Thymus (tissue), 14 donors: ENCODE data around the gene PSRC1. TPM values are rescaled to one million over a fixed set of nuclear protein-coding genes. Genes with fewer than 3 reads are reported as not detected.

ENCODE experiments used
- DNase-seq, 9 donors: peaks; one replicate each; pipeline ENCODE4 v3.0.0-alpha.2; 2013; ENCODE audit warnings: low spot score in 9 of 9, low read depth in 6 of 9, missing footprints in 1 of 9
- H3K27ac ChIP-seq, 2 donors: one replicate each; pipeline ENCODE4 v1.5.1; 2013; ENCODE audit warnings: control low read depth in 1 of 2, low read depth in 1 of 2, low read length in 1 of 2, mild to moderate bottlenecking in 1 of 2, moderate library complexity in 1 of 2
- H3K27me3 ChIP-seq, 2 donors: one replicate each; pipeline ENCODE4 v1.5.1; 2013; ENCODE audit warnings: low read length in 1 of 2; ENCODE audit not compliant: control insufficient read depth in 2 of 2, insufficient read depth in 1 of 2
- H3K36me3 ChIP-seq, 2 donors: one replicate each; pipeline ENCODE4 v1.5.1; 2013; ENCODE audit warnings: low read length in 1 of 2, mild to moderate bottlenecking in 1 of 2, moderate library complexity in 1 of 2; ENCODE audit not compliant: control insufficient read depth in 2 of 2, insufficient read depth in 2 of 2
- H3K4me1 ChIP-seq, 2 donors: one replicate each; pipeline ENCODE4 v1.5.1; 2013; ENCODE audit warnings: low read length in 2 of 2; ENCODE audit not compliant: control insufficient read depth in 2 of 2, insufficient read depth in 2 of 2
- H3K4me3 ChIP-seq, 2 donors: one replicate each; pipeline ENCODE4 v1.5.1; 2013; ENCODE audit warnings: low read length in 2 of 2, control low read depth in 1 of 2, mild to moderate bottlenecking in 1 of 2
- H3K9me3 ChIP-seq, 2 donors: one replicate each; pipeline ENCODE4 v1.5.1; 2013; ENCODE audit warnings: low read length in 1 of 2, mild to moderate bottlenecking in 1 of 2; ENCODE audit not compliant: control insufficient read depth in 2 of 2, insufficient read depth in 1 of 2
- WGBS: extraction: QIAGEN DNeasy Blood & Tissue Kit; methylation state at CpG from one replicate; pipeline ENCODE4 v1.1.7; 2013; 5-methylcytosine and 5-hydroxymethylcytosine counted together
- long read RNA-seq, 10 donors: transcript quantifications; one replicate each; lab custom pipeline, GENCODE V29; 2026
- polyA plus RNA-seq: library from polyadenylated mRNA; stranded (reverse); fragments of 200-250 nt; gene quantifications from one replicate; pipeline ENCODE4 v1.2.3, GENCODE V29; 2013
- total RNA-seq: library from RNA; stranded (reverse); fragments of 120-200 nt; gene quantifications from one replicate; pipeline ENCODE4 v1.2.4, GENCODE V29; 2013
- donor health status: healthy.

PSRC1 gene
- 16.6 TPM for total RNA-seq
- 5.8 TPM for polyA plus RNA-seq
- long read RNA-seq, donor 1 = 0 reads
- long read RNA-seq, donor 2, partial matches to known transcripts = 0 of 6 reads
- long read RNA-seq, donor 2, other reads (novel, unspliced or antisense) = 0 of 6 reads
- long read RNA-seq, donor 3, partial matches to known transcripts = 0 of 3 reads
- long read RNA-seq, donor 3, other reads (novel, unspliced or antisense) = 0 of 3 reads
- long read RNA-seq, donor 4 = 0 reads
- long read RNA-seq, donor 5, partial matches to known transcripts = 0 of 4 reads
- long read RNA-seq, donor 5, other reads (novel, unspliced or antisense) = 0 of 4 reads
- long read RNA-seq, donor 6, partial matches to known transcripts = 0 of 4 reads
- long read RNA-seq, donor 6, other reads (novel, unspliced or antisense) = 0 of 4 reads
- long read RNA-seq, donor 7, partial matches to known transcripts = 0 of 1 reads
- long read RNA-seq, donor 7, other reads (novel, unspliced or antisense) = 0 of 1 reads
- long read RNA-seq, donor 8, partial matches to known transcripts = 0 of 1 reads
- long read RNA-seq, donor 8, other reads (novel, unspliced or antisense) = 0 of 1 reads
- long read RNA-seq, donor 9, partial matches to known transcripts = 0 of 1 reads
- long read RNA-seq, donor 9, other reads (novel, unspliced or antisense) = 0 of 1 reads
- long read RNA-seq, donor 10, partial matches to known transcripts = 0 of 1 reads
- long read RNA-seq, donor 10, other reads (novel, unspliced or antisense) = 0 of 1 reads

GRCh38 chr1:109282952-109283747 lies at the start of gene PSRC1:
PSRC1 (minus strand) TSS chr1:109283145.
- peak; percentile 81 to 95 (median 89) for DNase-seq
- WGBS = under 1% methylated on average over 56 of the region's 56 CpGs
- no peaks in the 10 kb centered on the region for H3K27me3 ChIP-seq
- H3K36me3 ChIP-seq = peaks cover 7 to 15% of the 10 kb centered on the region in 2 donors
- peak within 1 kb of the TSS; percentile 79 to 80 for H3K27ac ChIP-seq
- peaks cover 14 to 27% of the 10 kb centered on the region in 2 donors for H3K4me1 ChIP-seq
- no peaks in the 10 kb centered on the region for H3K9me3 ChIP-seq
- H3K4me3 ChIP-seq = peak within 1 kb of the TSS; percentile 79 to 82

- no peaks in the 10 kb centered on the region for H3K27me3 ChIP-seq
- peaks cover 0 to 3% of the 10 kb centered on the region in 2 donors for H3K9me3 ChIP-seq
- H3K36me3 ChIP-seq = peaks cover 19% of the 10 kb centered on the region in 2 donors
- no peak overlapping the region for H3K4me3 ChIP-seq
- no peaks in the 10 kb centered on the region for H3K4me1 ChIP-seq
- no peak for DNase-seq
- no peak overlapping the region for H3K27ac ChIP-seq
These were observed 48.2 kb upstream of the PSRC1 start for GRCh38 chr1:109331113-109331512.

- Histone ChIP-seq H3K4me1 (no peaks in the 10 kb centered on the region), H3K27me3 (no peaks in the 10 kb centered on the region), H3K27ac (no peak overlapping the region), H3K4me3 (no peak overlapping the region), H3K36me3 (peaks cover 14 to 23% of the 10 kb centered on the region in 2 donors), H3K9me3 (peaks cover 0 to 2% of the 10 kb centered on the region in 2 donors)
- 98% methylated on average over 5 of the region's 5 CpGs for WGBS
- DNase-seq = no peak
These were observed 44.3 kb upstream of the PSRC1 start for GRCh38 chr1:109327285-109327684.

GRCh38 chr1:109322974-109323373 lies 40.0 kb upstream of the PSRC1 start:
- Histone ChIP-seq H3K4me1 (no peaks in the 10 kb centered on the region), H3K9me3 (no peaks in the 10 kb centered on the region), H3K4me3 (no peak overlapping the region), H3K27ac (no peak overlapping the region), H3K27me3 (no peaks in the 10 kb centered on the region), H3K36me3 (peaks cover 19 to 31% of the 10 kb centered on the region in 2 donors)
- no peak for DNase-seq
- WGBS = over 99% methylated on average over 6 of the region's 6 CpGs

GRCh38 chr1:109319114-109319513 lies 36.2 kb upstream of the PSRC1 start:
- Histone ChIP-seq H3K27me3 (no peaks in the 10 kb centered on the region), H3K4me1 (no peaks in the 10 kb centered on the region), H3K9me3 (no peaks in the 10 kb centered on the region), H3K4me3 (no peak overlapping the region), H3K36me3 (peaks cover 14 to 29% of the 10 kb centered on the region in 2 donors), H3K27ac (no peak overlapping the region)
- WGBS = 98% methylated on average over 3 of the region's 3 CpGs
- DNase-seq = no peak

- Histone ChIP-seq H3K4me1 (no peaks in the 10 kb centered on the region), H3K27ac (no peak overlapping the region), H3K36me3 (peaks cover 20 to 25% of the 10 kb centered on the region in 2 donors), H3K9me3 (no peaks in the 10 kb centered on the region), H3K27me3 (no peaks in the 10 kb centered on the region), H3K4me3 (no peak overlapping the region)
- no peak for DNase-seq
- 98% methylated on average over 1 of the region's 1 CpG for WGBS
These were observed 33.6 kb upstream of the PSRC1 start for GRCh38 chr1:109316506-109316905.

- WGBS = 97% methylated on average over 4 of the region's 4 CpGs
- Histone ChIP-seq H3K9me3 (no peaks in the 10 kb centered on the region), H3K27me3 (no peaks in the 10 kb centered on the region), H3K4me1 (no peaks in the 10 kb centered on the region), H3K27ac (no peak overlapping the region), H3K36me3 (peaks cover 20 to 21% of the 10 kb centered on the region in 2 donors), H3K4me3 (no peak overlapping the region)
- DNase-seq = no peak
These were observed 32.3 kb upstream of the PSRC1 start for GRCh38 chr1:109315288-109315687.

GRCh38 chr1:109314795-109315194 lies 31.9 kb upstream of the PSRC1 start:
- H3K4me1 ChIP-seq = no peaks in the 10 kb centered on the region
- 98% methylated on average over 1 of the region's 1 CpG for WGBS
- DNase-seq = no peak
- H3K4me3 ChIP-seq = no peak overlapping the region
- no peak overlapping the region for H3K27ac ChIP-seq
- H3K27me3 ChIP-seq = no peaks in the 10 kb centered on the region
- peaks cover 20 to 21% of the 10 kb centered on the region in 2 donors for H3K36me3 ChIP-seq
- H3K9me3 ChIP-seq = no peaks in the 10 kb centered on the region
